Pericardium fibroblast (primary cell): Measurements from ENCODE around the gene UGDH. TPM values are rescaled to one million over a fixed set of nuclear protein-coding genes. Genes with fewer than 3 reads are reported as not detected.

Source experiments
- total RNA-seq: library from RNA; depleted of rRNA; stranded (reverse); fragments of >200 nt; gene quantifications from 2 replicates; pipeline ENCODE4 v1.2.3, GENCODE V29; 2015

The UGDH gene
- 69.8 and 85.0 TPM in 2 replicates for total RNA-seq

DNA sequence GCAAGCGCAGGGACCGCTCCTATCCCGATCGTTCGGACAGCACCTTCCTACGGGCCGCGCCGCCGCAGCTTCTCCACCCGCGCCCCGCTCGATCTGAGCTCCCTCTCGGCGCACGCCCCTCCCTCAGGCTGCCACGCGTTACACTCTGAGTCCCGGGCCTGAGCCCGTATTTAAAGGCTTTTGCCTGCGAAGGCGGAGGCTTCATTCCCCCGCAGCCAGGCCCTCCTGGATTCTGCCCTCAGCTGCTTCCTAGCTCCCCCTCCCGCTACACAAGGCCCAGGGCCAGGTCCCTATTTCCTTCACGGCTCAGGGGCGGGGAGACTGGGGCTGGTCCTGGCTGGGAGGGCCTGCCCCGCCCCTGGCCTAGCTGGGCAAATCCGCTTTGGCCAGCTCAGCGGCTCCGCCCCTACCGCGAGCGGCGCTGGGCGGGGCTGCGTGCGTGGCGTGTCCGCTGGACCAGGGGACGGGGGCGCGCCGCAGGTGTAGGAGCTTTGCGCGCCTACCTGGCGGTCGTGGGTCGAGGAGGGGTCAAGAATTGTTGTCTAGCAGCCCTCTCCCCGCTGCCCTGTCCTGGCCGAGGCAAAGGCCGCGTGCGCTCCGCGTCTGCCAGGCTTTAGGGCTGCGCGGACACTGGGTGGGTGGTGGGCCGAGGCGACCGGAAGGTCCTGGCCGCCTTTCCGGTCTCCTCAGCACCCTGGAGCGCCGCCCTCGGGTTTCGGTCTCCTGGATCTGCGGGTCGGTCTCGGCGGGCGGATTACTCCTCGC is at the start of gene UGDH:
UGDH (minus strand) TSS at position 144 of the 765 bp plus-strand sequence. CDS start 5,927 bp downstream, outside the sequence.

GRCh38 chr4:39458505-39459300 is 68.5 kb downstream of the UGDH start, which contains the start of the genes LIAS and RPL9:
TSS of gene LIAS (plus strand) at chr4:39459056. CDS start at chr4:39459118, 62 bp downstream.
TSS of gene RPL9 (minus strand) at chr4:39458922. CDS start at chr4:39458439, 483 bp downstream.

Other genes with a start within 250 kb of the UGDH start
- gene RFC1, start 161.1 kb downstream of the UGDH start, total RNA-seq, result 21.5 and 55.3 TPM in 2 replicates
- gene KLB, start 120.5 kb downstream of the UGDH start, total RNA-seq, result not detected in 2 replicates
- gene RPL9, start 68.5 kb downstream of the UGDH start, total RNA-seq, result 3,460 and 5,118 TPM in 2 replicates
- 7.1 and 8.9 TPM in 2 replicates for gene LIAS, start 68.4 kb downstream of the UGDH start, total RNA-seq
- 17.2 and 39.1 TPM in 2 replicates for gene SMIM14, start 111.4 kb upstream of the UGDH start, total RNA-seq
- 11.9 and 44.5 TPM in 2 replicates for gene UBE2K, start 170.7 kb upstream of the UGDH start, total RNA-seq